ENCODE data around the gene RABL3.

GRCh38 chr3:120749843-120750242 lies 7.5 kb upstream of the RABL3 start:
- no peak for TF ChIP-seq CTCF (IDR thresholded peaks at IDR 0.05 in 4 of 5, conservative IDR thresholded peaks at IDR 0.05 in 1 of 5)
- no peak for TF ChIP-seq POLR2A (IDR thresholded peaks at IDR 0.05)

Measured in gastrocnemius medialis (tissue), 4 donors.